LNCAP (cell line): ENCODE data around the gene ACAN.

Experiments
- CTCF ChIP-seq: fragments of 450-650 bp; IDR thresholded peaks from 2 replicates; pipeline ENCODE4 v1.5.1; 2017; ENCODE audit warnings: mild to moderate bottlenecking

ACAN gene

GRCh38 chr15:88791637-88792036, 11.6 kb upstream of the ACAN start:
- TF ChIP-seq CTCF, result no peak

GRCh38 chr15:88792342-88793282, 10.6 kb upstream of the ACAN start:
- no peak for TF ChIP-seq CTCF

- no peak for TF ChIP-seq CTCF
Observed at GRCh38 chr15:88794001-88794400, 9.2 kb upstream of the ACAN start.

GRCh38 chr15:88797663-88798339, 5.4 kb upstream of the ACAN start:
- no peak for TF ChIP-seq CTCF

GRCh38 chr15:88799341-88799740, 3.9 kb upstream of the ACAN start:
- no peak for TF ChIP-seq CTCF

GRCh38 chr15:88800026-88800425, 3.2 kb upstream of the ACAN start:
- no peak for TF ChIP-seq CTCF

GRCh38 chr15:88800738-88801137, 2.5 kb upstream of the ACAN start:
- TF ChIP-seq CTCF, result no peak
